ENCODE results near the gene NAA38.

- TF ChIP-seq SIN3A (IDR thresholded peaks at IDR 0.05; ENCODE audit: low read depth) (no peak), POLR2A (IDR thresholded peaks at IDR 0.05; ENCODE audit: borderline replicate concordance, extremely low read depth, insufficient read depth, insufficient read length) (no peak), CTCF (IDR thresholded peaks at IDR 0.05 in 2 of 3, conservative IDR thresholded peaks at IDR 0.05 in 1 of 3; ENCODE audit: borderline replicate concordance in 1 of 3, insufficient read depth in 1 of 3, low read depth in 2 of 3, low read length in 2 of 3) (no peak)
- TF ChIP-seq, protein P1, sequence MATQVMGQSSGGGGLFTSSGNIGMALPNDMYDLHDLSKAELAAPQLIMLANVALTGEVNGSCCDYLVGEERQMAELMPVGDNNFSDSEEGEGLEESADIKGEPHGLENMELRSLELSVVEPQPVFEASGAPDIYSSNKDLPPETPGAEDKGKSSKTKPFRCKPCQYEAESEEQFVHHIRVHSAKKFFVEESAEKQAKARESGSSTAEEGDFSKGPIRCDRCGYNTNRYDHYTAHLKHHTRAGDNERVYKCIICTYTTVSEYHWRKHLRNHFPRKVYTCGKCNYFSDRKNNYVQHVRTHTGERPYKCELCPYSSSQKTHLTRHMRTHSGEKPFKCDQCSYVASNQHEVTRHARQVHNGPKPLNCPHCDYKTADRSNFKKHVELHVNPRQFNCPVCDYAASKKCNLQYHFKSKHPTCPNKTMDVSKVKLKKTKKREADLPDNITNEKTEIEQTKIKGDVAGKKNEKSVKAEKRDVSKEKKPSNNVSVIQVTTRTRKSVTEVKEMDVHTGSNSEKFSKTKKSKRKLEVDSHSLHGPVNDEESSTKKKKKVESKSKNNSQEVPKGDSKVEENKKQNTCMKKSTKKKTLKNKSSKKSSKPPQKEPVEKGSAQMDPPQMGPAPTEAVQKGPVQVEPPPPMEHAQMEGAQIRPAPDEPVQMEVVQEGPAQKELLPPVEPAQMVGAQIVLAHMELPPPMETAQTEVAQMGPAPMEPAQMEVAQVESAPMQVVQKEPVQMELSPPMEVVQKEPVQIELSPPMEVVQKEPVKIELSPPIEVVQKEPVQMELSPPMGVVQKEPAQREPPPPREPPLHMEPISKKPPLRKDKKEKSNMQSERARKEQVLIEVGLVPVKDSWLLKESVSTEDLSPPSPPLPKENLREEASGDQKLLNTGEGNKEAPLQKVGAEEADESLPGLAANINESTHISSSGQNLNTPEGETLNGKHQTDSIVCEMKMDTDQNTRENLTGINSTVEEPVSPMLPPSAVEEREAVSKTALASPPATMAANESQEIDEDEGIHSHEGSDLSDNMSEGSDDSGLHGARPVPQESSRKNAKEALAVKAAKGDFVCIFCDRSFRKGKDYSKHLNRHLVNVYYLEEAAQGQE (IDR thresholded peaks at IDR 0.05; ENCODE audit: low read depth) = no peak
Measured at GRCh38 chr17:7873051-7873450, 15.7 kb upstream of the NAA38 start.

All from HCT116 (cell line).